NT2/D1 (cell line): ENCODE measurements around the gene TBC1D3G.
"Not testable (repeated sequence)": the region's sequence is repeated elsewhere in the genome, so short reads cannot be mapped to it uniquely, and the experiment has no call there.

Experiments used
- SUZ12 ChIP-seq: IDR thresholded peaks from 2 replicates; pipeline ENCODE4 v1.6.1; 2011; ENCODE audit not compliant: insufficient read length, insufficient read depth; ENCODE audit errors: extremely low read depth
- YY1 ChIP-seq: IDR thresholded peaks from 2 replicates; pipeline ENCODE4 v1.6.1; 2011; ENCODE audit not compliant: insufficient read length, insufficient read depth
- ZNF274 ChIP-seq: IDR thresholded peaks from 2 replicates; pipeline ENCODE4 v1.6.1; 2011; ENCODE audit warnings: mild to moderate bottlenecking, low read depth, low read length

GRCh38 chr17:36283256-36283655 is 40.4 kb upstream of the TBC1D3G start:
- TF ChIP-seq YY1, ZNF274, SUZ12: not testable (repeated sequence)
